B cell (primary cell): Measurements from ENCODE around the gene RAB10. TPM values are rescaled to one million over a fixed set of nuclear protein-coding genes. Genes with fewer than 3 reads are reported as not detected.

Experiments
- ATAC-seq: fragments of 200-7000 bp; cut with Tn5 transposase; one replicate; pipeline ENCODE4 v1.10.0; 2021; ENCODE audit warnings: low read depth, mild to moderate bottlenecking, moderate number of reproducible peaks, moderate library complexity
- CTCF ChIA-PET: fragments of 350-600 bp; sonication (Branson Sonifier 250); formaldehyde crosslinking; loops from one replicate; lab custom pipeline; 2021; ENCODE audit warnings: antibody characterized with exemption, inconsistent platforms; lab: Charles Lee
- POLR2A ChIA-PET: fragments of 350-600 bp; sonication (Branson Sonifier 250); formaldehyde crosslinking; loops from one replicate; lab custom pipeline; 2021; ENCODE audit warnings: antibody characterized with exemption; lab: Charles Lee
- DNase-seq: peaks from one replicate; pipeline ENCODE4 v3.0.0; 2013
- H2AFZ ChIP-seq: 2 replicates; pipeline ENCODE4 v1.6.1; 2012; ENCODE audit warnings: mild to moderate bottlenecking, low read depth, low read length; ENCODE audit not compliant: insufficient read depth, poor library complexity, severe bottlenecking
- H3K27ac ChIP-seq, 2 donors: 1 replicate in 1 of 2; 2 replicates in 1 of 2; pipeline ENCODE4 v1.5.1; 2012 to 2013; ENCODE audit warnings: low read length in 2 of 2, mild to moderate bottlenecking in 2 of 2, moderate library complexity in 1 of 2
- H3K27me3 ChIP-seq, 4 experiments: fragments of 200-600 bp in 1 of 4; sonication (generic) in 1 of 4; replicated peaks in 1 of 4; 1 replicate in 2 of 4; 2 replicates in 2 of 4; pipeline versions ENCODE4 v1.6.1 to v1.7.0; 2013 to 2016; ENCODE audit warnings: low read length in 3 of 4, mild to moderate bottlenecking in 2 of 4, mixed read lengths in 1 of 4, moderate library complexity in 1 of 4; ENCODE audit not compliant: insufficient read depth in 4 of 4, control insufficient read depth in 3 of 4; ENCODE audit errors: control extremely low read depth in 1 of 4
- H3K36me3 ChIP-seq, 2 experiments: replicated peaks in 1 of 2; 1 replicate in 1 of 2; 2 replicates in 1 of 2; pipeline versions ENCODE4 v1.6.1 to v1.7.1; 2013; ENCODE audit warnings: low read length in 1 of 2; ENCODE audit not compliant: insufficient read depth in 2 of 2, control insufficient read depth in 1 of 2; ENCODE audit errors: control extremely low read depth in 1 of 2, extremely low read depth in 1 of 2
- H3K4me1 ChIP-seq, 2 donors: fragments of 200-600 bp in 1 of 2; sonication (generic) in 1 of 2; 1 replicate in 1 of 2; 2 replicates in 1 of 2; pipeline versions ENCODE4 v1.5.1 to v1.6.1; 2013 to 2017; ENCODE audit warnings: low read length in 2 of 2; ENCODE audit not compliant: control insufficient read depth in 2 of 2, insufficient read depth in 2 of 2
- H3K4me2 ChIP-seq: replicated peaks from 2 replicates; pipeline ENCODE3; 2012; ENCODE audit warnings: mild to moderate bottlenecking, low read depth, low read length; ENCODE audit not compliant: poor library complexity, severe bottlenecking
- H3K4me3 ChIP-seq, 5 experiments: fragments of 200-600 bp in 1 of 5; sonication (generic) in 1 of 5; 1 replicate in 3 of 5; 2 replicates in 2 of 5; pipeline versions ENCODE4 v1.5.1 to v1.7.0; 2011 to 2016; ENCODE audit warnings: low read length in 4 of 5, mild to moderate bottlenecking in 4 of 5, low read depth in 2 of 5, control low read depth in 1 of 5, moderate library complexity in 1 of 5; ENCODE audit not compliant: insufficient read depth in 1 of 5; ENCODE audit errors: control extremely low read depth in 1 of 5, extremely low read depth in 1 of 5
- H3K79me2 ChIP-seq: fragments of 200-600 bp; sonication (generic); one replicate; pipeline ENCODE4 v1.6.0; 2016; ENCODE audit warnings: low read length; ENCODE audit not compliant: control insufficient read depth, insufficient read depth
- H3K9ac ChIP-seq: fragments of 200-600 bp; sonication (generic); 2 replicates; pipeline ENCODE4 v1.6.1; 2017; ENCODE audit warnings: mild to moderate bottlenecking, low read length, moderate library complexity
- H3K9me3 ChIP-seq, 3 donors: one replicate each; pipeline versions ENCODE4 v1.6.1 to v1.7.1; 2013; ENCODE audit warnings: low read length in 2 of 3; ENCODE audit not compliant: control insufficient read depth in 2 of 3, insufficient read depth in 1 of 3; ENCODE audit errors: control extremely low read depth in 1 of 3
- H4K20me1 ChIP-seq: 2 replicates; pipeline ENCODE4 v1.6.0; 2012; ENCODE audit warnings: mild to moderate bottlenecking, low read length; ENCODE audit not compliant: insufficient read depth, control insufficient read depth, poor library complexity, severe bottlenecking
- H3K27ac Mint-ChIP-seq: one replicate; pipeline ENCODE4 v1.8.0; 2021; ENCODE audit warnings: mixed read lengths
- H3K27me3 Mint-ChIP-seq: one replicate; pipeline ENCODE4 v1.8.0; 2021; ENCODE audit warnings: mixed read lengths
- H3K4me1 Mint-ChIP-seq: one replicate; pipeline ENCODE4 v1.8.0; 2021; ENCODE audit warnings: mixed read lengths
- H3K4me3 Mint-ChIP-seq: one replicate; pipeline ENCODE4 v1.8.0; 2021; ENCODE audit warnings: mixed read lengths
- H3K9me3 Mint-ChIP-seq: one replicate; pipeline ENCODE4 v1.8.0; 2022; ENCODE audit warnings: mixed read lengths; ENCODE audit not compliant: insufficient read depth
- CTCF ChIP-seq: fragments of 200-600 bp; IDR thresholded peaks from one replicate; pipeline ENCODE4 v1.8.0; 2022; ENCODE audit warnings: antibody characterized with exemption, mild to moderate bottlenecking
- EZH2 ChIP-seq: IDR thresholded peaks from 2 replicates; pipeline ENCODE4 v1.6.1; 2012; ENCODE audit warnings: borderline replicate concordance, low read depth, mild to moderate bottlenecking, moderate library complexity, low read length; ENCODE audit not compliant: insufficient read depth, poor library complexity, severe bottlenecking
- WGBS: methylation state at CpG from one replicate; pipeline ENCODE4 v1.1.5; 2013; ENCODE audit warnings: missing lambda C conversion rate; ENCODE audit not compliant: insufficient coverage; 5-methylcytosine and 5-hydroxymethylcytosine counted together
- intact Hi-C: fragments of 100-400 bp; cut with micrococcal nuclease; formaldehyde crosslinking; loops from one replicate; pipeline ENCODE4 v1.10.0; 2022
- polyA plus RNA-seq: library from polyadenylated mRNA; depleted of rRNA; stranded (reverse); fragments of >200 nt; gene quantifications from 2 replicates; pipeline ENCODE4 v1.2.3, GENCODE V29; 2012
- total RNA-seq, 2 donors: library from RNA; stranded (reverse); fragments of 120-200 nt in 1 of 2; gene quantifications; 1 replicate in 1 of 2; 2 replicates in 1 of 2; pipeline versions ENCODE4 v1.2.3 to v1.2.4, GENCODE V29; 2013 to 2022

Gene RAB10
- total and polyA plus RNA-seq, 2 donors (not counting 1 experiment from before 2014, with no cell fraction given) = 21.7 to 66.7 TPM

GRCh38 chr2:26177122-26177521, 143.2 kb downstream of the RAB10 start:
- Histone ChIP-seq H3K4me1 (peaks cover 25 to 27% of the 10 kb centered on the region in 2 donors), H3K4me3 (no peak overlapping the region), H3K27me3 (peaks cover 0 to 62% (median 25%) of the 10 kb centered on the region in 4 experiments), H4K20me1 (no peaks in the 10 kb centered on the region), H3K27ac (no peak overlapping the region), H3K79me2 (no peaks in the 10 kb centered on the region), H3K9ac (no peak overlapping the region), H3K36me3 (no peaks in the 10 kb centered on the region), H3K4me2 (no peak overlapping the region), H2AFZ (no peak overlapping the region), H3K9me3 (peaks cover 0 to 12% (median 0%) of the 10 kb centered on the region in 3 donors)
- DNase-seq (no peak), ATAC-seq (no peak)
- Mint-ChIP-seq H3K27ac (no peak overlapping the region), H3K4me3 (no peak overlapping the region), H3K4me1 (peaks cover 16% of the 10 kb centered on the region), H3K9me3 (no peaks in the 10 kb centered on the region), H3K27me3 (peaks cover 35% of the 10 kb centered on the region)
- ChIA-PET CTCF (interaction anchor here (0.6 to 1.2 kb wide), 2 partner anchors 20 to 230 kb away, joined by 3 read pairs; no protein-coding TSS in a partner anchor), POLR2A (no interaction called here)
- TF ChIP-seq EZH2 (no peak), CTCF (no peak)
- WGBS = 94% methylated on average over 5 of the region's 7 CpGs
- intact Hi-C loops = no loop called here

- intact Hi-C loops = no loop called here
- no peak for ATAC-seq
Measured at GRCh38 chr2:26178246-26178645, 144.4 kb downstream of the RAB10 start.

More at GRCh38 chr2:26178246-26178645, 144.4 kb downstream of the RAB10 start:
- no peak overlapping the region for H3K27ac ChIP-seq
- H3K79me2 ChIP-seq = no peaks in the 10 kb centered on the region
- H3K27me3 ChIP-seq = peaks cover 0 to 58% (median 24%) of the 10 kb centered on the region in 4 experiments
- Mint-ChIP-seq H3K4me3 (peak overlapping the region; percentile 49), H3K4me1 (peaks cover 14% of the 10 kb centered on the region), H3K27ac (no peak overlapping the region), H3K9me3 (no peaks in the 10 kb centered on the region), H3K27me3 (peaks cover 33% of the 10 kb centered on the region)
- CTCF ChIA-PET = no interaction called here
- no CpG with 5 or more reads among the region's 3 CpGs for WGBS
- H2AFZ ChIP-seq = no peak overlapping the region
- peak overlapping the region; percentile 80 for H3K4me2 ChIP-seq
- POLR2A ChIA-PET = no interaction called here
- H3K4me1 ChIP-seq = peaks cover 20 to 24% of the 10 kb centered on the region in 2 donors
- TF ChIP-seq CTCF (no peak), EZH2 (no peak)
- H3K36me3 ChIP-seq = no peaks in the 10 kb centered on the region
- H3K4me3 ChIP-seq = peak overlapping the region in 1 of 5 experiments; percentile 43
- H3K9me3 ChIP-seq = peaks cover 0 to 10% (median 0%) of the 10 kb centered on the region in 3 donors
- no peaks in the 10 kb centered on the region for H4K20me1 ChIP-seq
- DNase-seq = no peak
- no peak overlapping the region for H3K9ac ChIP-seq
